Thyroid gland (tissue), 4 donors: ENCODE results near the gene FURIN.

Source experiments
- CTCF ChIP-seq, 6 experiments: fragments of 200-600 bp in 3 of 6; fragments of 450-650 bp in 3 of 6; sonication (generic) in 3 of 6; IDR thresholded peaks; one replicate each; pipeline ENCODE4 v1.5.1; 2016 to 2019; ENCODE audit warnings: antibody characterized with exemption in 6 of 6, mild to moderate bottlenecking in 2 of 6, inconsistent platforms in 1 of 6, moderate library complexity in 1 of 6
- POLR2A ChIP-seq, 2 donors: fragments of 450-650 bp; IDR thresholded peaks; one replicate each; pipeline ENCODE4 v1.6.1; 2017; ENCODE audit warnings: antibody characterized with exemption in 2 of 2, mild to moderate bottlenecking in 2 of 2, moderate library complexity in 1 of 2

- TF ChIP-seq CTCF (IDR thresholded peaks at IDR 0.05), result no peak
- TF ChIP-seq POLR2A (IDR thresholded peaks at IDR 0.05), result no peak
These were observed 20.9 kb downstream of the FURIN start for GRCh38 chr15:90889313-90889730.
